ENCODE data around the gene MMRN2. TPM values are rescaled to one million over a fixed set of nuclear protein-coding genes. Genes with fewer than 3 reads are reported as not detected.
"Not testable (repeated sequence)": the region's sequence is repeated elsewhere in the genome, so short reads cannot be mapped to it uniquely, and the experiment has no call there.

The MMRN2 gene, protein sequence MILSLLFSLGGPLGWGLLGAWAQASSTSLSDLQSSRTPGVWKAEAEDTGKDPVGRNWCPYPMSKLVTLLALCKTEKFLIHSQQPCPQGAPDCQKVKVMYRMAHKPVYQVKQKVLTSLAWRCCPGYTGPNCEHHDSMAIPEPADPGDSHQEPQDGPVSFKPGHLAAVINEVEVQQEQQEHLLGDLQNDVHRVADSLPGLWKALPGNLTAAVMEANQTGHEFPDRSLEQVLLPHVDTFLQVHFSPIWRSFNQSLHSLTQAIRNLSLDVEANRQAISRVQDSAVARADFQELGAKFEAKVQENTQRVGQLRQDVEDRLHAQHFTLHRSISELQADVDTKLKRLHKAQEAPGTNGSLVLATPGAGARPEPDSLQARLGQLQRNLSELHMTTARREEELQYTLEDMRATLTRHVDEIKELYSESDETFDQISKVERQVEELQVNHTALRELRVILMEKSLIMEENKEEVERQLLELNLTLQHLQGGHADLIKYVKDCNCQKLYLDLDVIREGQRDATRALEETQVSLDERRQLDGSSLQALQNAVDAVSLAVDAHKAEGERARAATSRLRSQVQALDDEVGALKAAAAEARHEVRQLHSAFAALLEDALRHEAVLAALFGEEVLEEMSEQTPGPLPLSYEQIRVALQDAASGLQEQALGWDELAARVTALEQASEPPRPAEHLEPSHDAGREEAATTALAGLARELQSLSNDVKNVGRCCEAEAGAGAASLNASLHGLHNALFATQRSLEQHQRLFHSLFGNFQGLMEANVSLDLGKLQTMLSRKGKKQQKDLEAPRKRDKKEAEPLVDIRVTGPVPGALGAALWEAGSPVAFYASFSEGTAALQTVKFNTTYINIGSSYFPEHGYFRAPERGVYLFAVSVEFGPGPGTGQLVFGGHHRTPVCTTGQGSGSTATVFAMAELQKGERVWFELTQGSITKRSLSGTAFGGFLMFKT
- polyA plus RNA-seq = 1 to 10 TPM; 4.1 to 6.4 TPM

DNA sequence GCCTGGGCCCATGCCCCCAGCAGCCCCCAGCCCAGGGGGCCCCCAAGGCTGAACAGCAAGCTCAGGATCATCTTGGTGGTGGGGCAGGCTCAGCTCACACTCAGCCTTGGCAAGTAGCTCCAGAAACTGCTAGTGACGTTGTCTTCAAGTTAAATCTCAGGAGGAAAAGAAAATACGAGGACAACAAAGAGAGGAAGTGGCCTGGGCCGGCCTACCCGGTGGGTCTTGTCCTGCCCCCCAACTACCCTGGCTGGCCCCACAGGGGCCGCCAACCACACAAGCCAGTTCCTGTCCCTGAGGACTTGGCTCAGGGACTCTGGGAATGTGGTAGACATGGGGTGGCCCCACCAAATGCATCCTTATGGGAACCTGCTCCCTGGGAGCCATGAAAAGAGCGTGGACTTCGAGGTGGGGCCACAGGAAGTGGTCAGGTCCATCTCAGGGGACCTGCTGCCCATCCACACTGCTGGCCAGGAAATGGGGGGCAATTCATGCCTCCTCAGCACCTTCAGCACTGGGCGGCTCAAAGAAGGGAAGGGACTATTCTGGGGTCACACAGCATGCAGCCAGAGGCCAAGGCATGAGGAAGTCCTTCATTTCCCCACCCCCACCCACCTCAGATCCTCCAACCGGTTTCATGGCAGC is at the start of gene MMRN2:
Gene MMRN2, minus strand, starts transcription at position 145 of the 645 bp plus-strand sequence. Its CDS starts 74 bp downstream, at position 71.
- Histone ChIP-seq H3K4me3 (ENCODE audit: low read depth in 1 of 2, low read length in 2 of 2) (peak within 1 kb of the TSS in 1 of 2 donors; percentile 35), H3K9me3 (ENCODE audit: control insufficient read depth in 2 of 2, insufficient read depth in 1 of 2, low read depth in 1 of 2, low read length in 1 of 2) (no peaks in the 10 kb centered on the region), H3K4me1 (ENCODE audit: control insufficient read depth in 2 of 2, insufficient read depth in 2 of 2, low read length in 1 of 2) (peaks cover 7 to 31% of the 10 kb centered on the region in 2 donors), H3K27ac (ENCODE audit: low read depth in 2 of 2, low read length in 1 of 2) (peak within 1 kb of the TSS; percentile 30 to 38), H3K36me3 (ENCODE audit: control insufficient read depth in 2 of 2, insufficient read depth in 2 of 2, low read length in 1 of 2) (no peaks in the 10 kb centered on the region), H3K27me3 (ENCODE audit: control insufficient read depth in 1 of 2, insufficient read depth in 2 of 2, low read length in 2 of 2) (no peaks in the 10 kb centered on the region)
- WGBS, 2 donors = 66 to 67% methylated on average over 9 of the region's 9 CpGs

DNA sequence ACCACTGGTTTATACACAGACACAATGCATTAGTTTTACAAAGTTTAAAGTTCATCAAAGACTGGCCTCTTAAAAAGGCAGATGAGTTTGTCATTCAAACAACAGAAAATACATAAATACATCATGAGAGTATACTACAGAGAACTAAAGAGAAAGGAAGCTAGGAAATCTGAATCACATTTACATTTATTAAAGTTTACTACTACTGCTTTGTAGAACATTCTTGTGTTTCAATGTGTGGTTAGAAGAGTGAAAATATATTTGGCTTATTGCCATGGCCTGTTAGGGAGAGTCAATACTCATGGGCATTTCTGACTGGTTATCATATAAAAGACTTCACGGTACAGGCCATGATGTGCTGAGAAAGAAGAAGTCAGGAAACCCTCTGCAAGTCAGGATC is 49.7 kb upstream of the MMRN2 start:
- not testable (repeated sequence) for H3K27me3 ChIP-seq (ENCODE audit: control insufficient read depth in 1 of 2, insufficient read depth in 2 of 2, low read length in 2 of 2); H3K4me3 ChIP-seq (ENCODE audit: low read depth in 1 of 2, low read length in 2 of 2); H3K27ac ChIP-seq (ENCODE audit: low read depth in 2 of 2, low read length in 1 of 2); H3K9me3 ChIP-seq (ENCODE audit: control insufficient read depth in 2 of 2, insufficient read depth in 1 of 2, low read depth in 1 of 2, low read length in 1 of 2); H3K4me1 ChIP-seq (ENCODE audit: control insufficient read depth in 2 of 2, insufficient read depth in 2 of 2, low read length in 1 of 2); H3K36me3 ChIP-seq (ENCODE audit: control insufficient read depth in 2 of 2, insufficient read depth in 2 of 2, low read length in 1 of 2)
- 17 to 75% methylated on average over 1 of the region's 1 CpG for WGBS, 2 donors

DNA sequence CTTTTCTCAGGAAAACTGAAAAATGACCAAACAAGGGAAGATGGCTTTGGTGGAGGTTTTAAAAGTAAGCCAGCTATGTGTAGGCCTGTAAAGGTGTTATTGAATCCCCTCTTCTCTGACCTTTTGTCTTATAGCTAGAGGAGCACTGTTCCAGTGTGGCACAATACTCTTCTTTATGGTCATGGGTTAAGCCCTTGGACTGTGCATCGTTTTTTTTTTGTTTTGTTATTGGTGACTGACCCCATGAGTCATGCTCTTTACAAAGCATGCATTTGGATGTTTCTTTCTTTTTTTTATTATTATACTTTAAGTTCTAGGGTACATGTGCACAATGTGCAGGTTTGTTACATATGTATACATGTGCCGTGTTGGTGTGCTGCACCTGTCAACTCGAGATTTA is 43.1 kb upstream of the MMRN2 start:
- H3K4me3 ChIP-seq (ENCODE audit: low read depth in 1 of 2, low read length in 2 of 2) = no peak overlapping the region
- H3K4me1 ChIP-seq (ENCODE audit: control insufficient read depth in 2 of 2, insufficient read depth in 2 of 2, low read length in 1 of 2) = no peaks in the 10 kb centered on the region
- no peaks in the 10 kb centered on the region for H3K36me3 ChIP-seq (ENCODE audit: control insufficient read depth in 2 of 2, insufficient read depth in 2 of 2, low read length in 1 of 2)
- whole genome bisulfite sequencing, 2 donors = 73 to 75% methylated on average over 3 of the region's 3 CpGs
- H3K9me3 ChIP-seq (ENCODE audit: control insufficient read depth in 2 of 2, insufficient read depth in 1 of 2, low read depth in 1 of 2, low read length in 1 of 2) = no peaks in the 10 kb centered on the region
- no peak overlapping the region for H3K27ac ChIP-seq (ENCODE audit: low read depth in 2 of 2, low read length in 1 of 2)
- no peaks in the 10 kb centered on the region for H3K27me3 ChIP-seq (ENCODE audit: control insufficient read depth in 1 of 2, insufficient read depth in 2 of 2, low read length in 2 of 2)

DNA sequence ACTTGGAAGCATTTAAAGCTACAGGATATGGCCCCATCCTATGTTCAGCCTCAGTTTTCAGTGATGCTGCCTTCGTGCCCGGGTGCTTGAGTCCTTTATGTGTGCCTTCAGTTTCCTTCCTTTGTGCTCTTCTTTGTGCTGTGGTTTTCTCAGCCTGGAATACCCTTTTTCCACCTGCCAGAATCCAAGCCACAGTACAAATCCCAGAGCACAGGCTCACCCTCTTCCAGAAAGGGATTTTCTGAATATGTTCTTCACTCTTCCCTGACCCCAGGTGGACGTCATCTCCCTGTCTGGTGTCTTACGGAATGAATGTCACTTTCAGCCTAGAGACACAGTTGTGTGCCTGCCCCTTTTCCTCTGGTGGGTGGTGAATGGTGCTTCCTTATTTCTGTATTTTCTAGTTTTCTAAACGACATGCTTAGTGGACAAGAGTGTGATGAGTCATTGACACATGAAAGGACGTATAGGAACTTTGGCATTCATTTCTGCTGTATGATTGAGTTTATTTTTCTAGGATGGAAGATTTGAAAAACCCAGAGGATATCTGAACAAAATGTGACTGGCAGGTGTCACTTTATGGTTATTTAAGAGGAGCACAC is 42.5 kb upstream of the MMRN2 start:
- 70 to 72% methylated on average over 6 of the region's 6 CpGs for WGBS, 2 donors
- H3K4me1 ChIP-seq (ENCODE audit: control insufficient read depth in 2 of 2, insufficient read depth in 2 of 2, low read length in 1 of 2); H3K27ac ChIP-seq (ENCODE audit: low read depth in 2 of 2, low read length in 1 of 2); H3K4me3 ChIP-seq (ENCODE audit: low read depth in 1 of 2, low read length in 2 of 2); H3K36me3 ChIP-seq (ENCODE audit: control insufficient read depth in 2 of 2, insufficient read depth in 2 of 2, low read length in 1 of 2); H3K27me3 ChIP-seq (ENCODE audit: control insufficient read depth in 1 of 2, insufficient read depth in 2 of 2, low read length in 2 of 2); H3K9me3 ChIP-seq (ENCODE audit: control insufficient read depth in 2 of 2, insufficient read depth in 1 of 2, low read depth in 1 of 2, low read length in 1 of 2): not testable (repeated sequence)

DNA sequence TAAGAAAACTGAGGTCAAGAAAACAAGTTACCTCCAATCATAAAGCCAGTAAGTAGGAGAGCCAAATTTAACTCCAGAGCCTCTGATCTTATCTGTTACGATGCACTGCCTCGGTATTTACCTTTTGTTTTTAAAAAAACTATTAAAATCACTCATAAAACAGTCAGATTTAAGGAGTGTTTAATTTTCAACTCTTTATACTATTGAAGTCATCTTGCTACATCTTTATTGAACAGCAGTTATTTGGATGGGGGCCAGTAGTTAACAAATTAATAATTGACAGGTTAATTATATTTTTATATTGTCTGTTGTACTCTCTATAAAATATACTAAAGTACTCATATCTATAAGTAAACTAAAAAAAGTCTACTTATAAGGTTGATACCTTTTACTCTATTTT is 35.5 kb upstream of the MMRN2 start:
- Histone ChIP-seq H3K36me3 (ENCODE audit: control insufficient read depth in 2 of 2, insufficient read depth in 2 of 2, low read length in 1 of 2) (no peaks in the 10 kb centered on the region), H3K9me3 (ENCODE audit: control insufficient read depth in 2 of 2, insufficient read depth in 1 of 2, low read depth in 1 of 2, low read length in 1 of 2) (no peaks in the 10 kb centered on the region), H3K27ac (ENCODE audit: low read depth in 2 of 2, low read length in 1 of 2) (no peak overlapping the region), H3K4me3 (ENCODE audit: low read depth in 1 of 2, low read length in 2 of 2) (no peak overlapping the region), H3K4me1 (ENCODE audit: control insufficient read depth in 2 of 2, insufficient read depth in 2 of 2, low read length in 1 of 2) (no peaks in the 10 kb centered on the region), H3K27me3 (ENCODE audit: control insufficient read depth in 1 of 2, insufficient read depth in 2 of 2, low read length in 2 of 2) (no peaks in the 10 kb centered on the region)
- WGBS, 2 donors = 75 to 89% methylated on average over 2 of the region's 2 CpGs

DNA sequence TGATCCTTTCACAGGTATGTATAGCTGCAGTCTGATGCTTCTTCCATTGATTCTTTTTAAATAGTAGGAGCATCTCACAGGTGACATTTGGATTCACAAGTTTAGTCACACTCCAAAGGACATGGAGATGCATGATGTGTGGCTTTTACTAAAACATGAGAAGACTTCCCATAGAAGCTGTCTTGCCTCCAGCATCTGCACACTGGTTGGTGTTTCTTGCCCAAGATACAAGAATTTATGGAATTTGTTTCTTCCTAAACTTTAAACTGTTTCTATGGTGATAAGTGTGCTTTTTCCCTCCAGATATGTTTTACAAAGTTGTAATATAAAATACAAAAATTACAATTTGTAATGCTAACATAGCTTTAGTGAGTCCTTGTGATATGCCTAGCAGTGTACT is 35.0 kb upstream of the MMRN2 start:
- Histone ChIP-seq H3K4me1 (ENCODE audit: control insufficient read depth in 2 of 2, insufficient read depth in 2 of 2, low read length in 1 of 2) (no peaks in the 10 kb centered on the region), H3K9me3 (ENCODE audit: control insufficient read depth in 2 of 2, insufficient read depth in 1 of 2, low read depth in 1 of 2, low read length in 1 of 2) (no peaks in the 10 kb centered on the region), H3K27me3 (ENCODE audit: control insufficient read depth in 1 of 2, insufficient read depth in 2 of 2, low read length in 2 of 2) (no peaks in the 10 kb centered on the region), H3K27ac (ENCODE audit: low read depth in 2 of 2, low read length in 1 of 2) (no peak overlapping the region), H3K36me3 (ENCODE audit: control insufficient read depth in 2 of 2, insufficient read depth in 2 of 2, low read length in 1 of 2) (no peaks in the 10 kb centered on the region), H3K4me3 (ENCODE audit: low read depth in 1 of 2, low read length in 2 of 2) (no peak overlapping the region)

DNA sequence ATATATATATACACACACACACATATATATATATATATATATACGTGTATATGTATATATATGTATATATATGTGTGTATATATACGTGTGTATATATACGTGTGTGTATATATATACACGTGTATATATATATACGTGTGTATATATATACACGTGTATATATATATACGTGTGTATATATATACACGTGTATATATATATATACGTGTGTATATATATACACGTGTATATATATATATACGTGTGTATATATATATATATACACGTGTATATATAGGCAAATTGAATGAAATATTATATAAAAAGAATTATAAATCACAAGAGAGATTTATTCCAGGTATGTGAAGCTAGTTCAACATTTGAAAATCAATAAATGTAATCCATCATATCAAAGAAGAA is 33.9 kb upstream of the MMRN2 start:
- not testable (repeated sequence) for H3K36me3 ChIP-seq (ENCODE audit: control insufficient read depth in 2 of 2, insufficient read depth in 2 of 2, low read length in 1 of 2); H3K27me3 ChIP-seq (ENCODE audit: control insufficient read depth in 1 of 2, insufficient read depth in 2 of 2, low read length in 2 of 2); H3K4me3 ChIP-seq (ENCODE audit: low read depth in 1 of 2, low read length in 2 of 2); H3K27ac ChIP-seq (ENCODE audit: low read depth in 2 of 2, low read length in 1 of 2); H3K4me1 ChIP-seq (ENCODE audit: control insufficient read depth in 2 of 2, insufficient read depth in 2 of 2, low read length in 1 of 2); H3K9me3 ChIP-seq (ENCODE audit: control insufficient read depth in 2 of 2, insufficient read depth in 1 of 2, low read depth in 1 of 2, low read length in 1 of 2)
- 75 to 82% methylated on average over 12 of the region's 12 CpGs for WGBS, 2 donors

DNA sequence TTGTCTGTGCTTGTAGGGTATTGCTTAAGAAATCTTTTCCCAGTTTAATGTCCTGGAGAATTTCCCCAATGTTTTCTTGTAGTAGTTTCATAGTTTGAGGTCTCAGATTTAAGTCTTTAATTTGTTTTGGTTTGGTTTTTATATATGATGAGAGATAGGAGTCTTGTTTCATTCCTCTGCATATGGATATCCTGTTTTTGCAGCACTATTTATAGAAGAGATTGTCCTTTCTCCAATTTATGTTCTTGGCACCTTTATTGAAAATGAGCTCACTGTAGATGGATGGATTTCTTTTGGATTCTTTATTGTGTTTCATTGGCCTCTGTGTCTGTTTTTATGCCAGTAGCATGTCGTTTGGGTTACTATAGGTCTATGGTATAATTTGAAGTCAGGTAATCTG is 31.1 kb upstream of the MMRN2 start:
- Histone ChIP-seq H3K9me3 (ENCODE audit: control insufficient read depth in 2 of 2, insufficient read depth in 1 of 2, low read depth in 1 of 2, low read length in 1 of 2) (no peaks in the 10 kb centered on the region), H3K27me3 (ENCODE audit: control insufficient read depth in 1 of 2, insufficient read depth in 2 of 2, low read length in 2 of 2) (no peaks in the 10 kb centered on the region), H3K4me1 (ENCODE audit: control insufficient read depth in 2 of 2, insufficient read depth in 2 of 2, low read length in 1 of 2) (no peaks in the 10 kb centered on the region), H3K27ac (ENCODE audit: low read depth in 2 of 2, low read length in 1 of 2) (no peak overlapping the region), H3K4me3 (ENCODE audit: low read depth in 1 of 2, low read length in 2 of 2) (no peak overlapping the region), H3K36me3 (ENCODE audit: control insufficient read depth in 2 of 2, insufficient read depth in 2 of 2, low read length in 1 of 2) (no peaks in the 10 kb centered on the region)
- 35 to 59% methylated on average over 1 of the region's 1 CpG for WGBS, 2 donors

DNA sequence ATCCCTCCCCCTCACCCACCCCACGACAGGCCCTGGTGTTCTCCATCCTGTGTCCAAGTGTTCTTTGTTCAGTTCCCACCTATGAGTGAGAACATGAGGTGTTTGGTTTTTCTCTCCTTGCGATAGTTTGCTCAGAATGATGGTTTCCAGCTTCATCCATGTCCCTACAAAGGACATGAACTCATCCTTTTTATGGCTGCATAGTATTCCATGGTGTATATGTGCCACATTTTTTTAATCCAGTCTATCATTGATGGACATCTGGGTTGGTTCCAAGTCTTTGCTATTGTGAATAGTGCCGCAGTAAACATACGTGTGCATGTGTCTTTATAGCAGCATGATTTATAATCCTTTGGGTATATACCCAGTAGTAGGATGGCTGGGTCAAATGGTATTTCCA is 27.1 kb upstream of the MMRN2 start:
- not testable (repeated sequence) for H3K27me3 ChIP-seq (ENCODE audit: control insufficient read depth in 1 of 2, insufficient read depth in 2 of 2, low read length in 2 of 2); H3K4me1 ChIP-seq (ENCODE audit: control insufficient read depth in 2 of 2, insufficient read depth in 2 of 2, low read length in 1 of 2); H3K9me3 ChIP-seq (ENCODE audit: control insufficient read depth in 2 of 2, insufficient read depth in 1 of 2, low read depth in 1 of 2, low read length in 1 of 2); H3K4me3 ChIP-seq (ENCODE audit: low read depth in 1 of 2, low read length in 2 of 2); H3K27ac ChIP-seq (ENCODE audit: low read depth in 2 of 2, low read length in 1 of 2); H3K36me3 ChIP-seq (ENCODE audit: control insufficient read depth in 2 of 2, insufficient read depth in 2 of 2, low read length in 1 of 2)
- 95 to 97% methylated on average over 4 of the region's 4 CpGs for WGBS, 2 donors

Measured in esophagus (tissue), 2 donors.